GM18499 (cell line): Measurements from ENCODE around the gene KIAA0930.
"Not testable (repeated sequence)": the region's sequence is repeated elsewhere in the genome, so short reads cannot be mapped to it uniquely, and the experiment has no call there.

ENCODE experiments used
- ATAC-seq: cut with Tn5 transposase; IDR thresholded peaks from one replicate; pipeline ENCODE4 v1.9.1; 2021; ENCODE audit warnings: moderate number of reproducible peaks; ENCODE audit not compliant: insufficient read depth, unreplicated experiment

KIAA0930 gene

DNA sequence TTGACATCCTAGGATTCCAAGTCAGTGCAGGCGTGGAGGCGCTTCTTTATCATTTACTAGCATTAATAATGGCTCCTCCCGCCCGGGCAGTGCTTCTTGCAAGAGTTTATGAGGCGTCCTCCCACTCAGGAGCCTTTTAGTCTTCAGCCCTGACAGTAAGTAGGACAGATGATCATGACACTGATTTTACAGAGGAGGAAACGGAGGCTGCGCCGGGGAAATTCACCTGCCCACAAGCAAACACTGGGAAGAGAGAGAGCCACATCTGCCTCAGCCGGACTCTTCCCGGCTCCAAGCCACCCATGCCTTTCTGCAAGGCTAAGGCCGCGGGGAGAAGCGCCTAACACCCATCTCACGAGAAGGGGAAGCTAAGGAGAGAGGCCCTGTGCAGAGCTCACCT is 35.9 kb downstream of the KIAA0930 start:
- ATAC-seq: no peak

DNA sequence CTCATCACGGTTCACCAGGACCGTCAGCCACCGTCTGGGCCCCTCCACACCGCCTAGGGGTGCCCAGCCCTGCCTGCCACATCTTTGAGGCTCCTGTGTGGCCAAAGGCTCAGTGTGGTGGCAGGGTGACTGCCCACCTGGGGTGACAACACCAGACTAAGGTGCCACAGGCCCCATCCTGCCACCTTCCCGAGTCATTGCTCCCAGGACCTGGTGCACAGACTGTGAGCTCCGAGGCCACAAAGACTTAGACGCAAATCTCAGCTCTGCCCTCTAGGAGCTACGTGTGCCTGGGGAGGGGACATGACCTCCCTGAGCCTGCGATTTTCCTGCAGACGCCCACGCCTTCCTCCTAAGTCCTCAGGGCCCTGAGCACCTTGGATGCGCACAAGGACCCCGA is 36.5 kb downstream of the KIAA0930 start:
- ATAC-seq: no peak

DNA sequence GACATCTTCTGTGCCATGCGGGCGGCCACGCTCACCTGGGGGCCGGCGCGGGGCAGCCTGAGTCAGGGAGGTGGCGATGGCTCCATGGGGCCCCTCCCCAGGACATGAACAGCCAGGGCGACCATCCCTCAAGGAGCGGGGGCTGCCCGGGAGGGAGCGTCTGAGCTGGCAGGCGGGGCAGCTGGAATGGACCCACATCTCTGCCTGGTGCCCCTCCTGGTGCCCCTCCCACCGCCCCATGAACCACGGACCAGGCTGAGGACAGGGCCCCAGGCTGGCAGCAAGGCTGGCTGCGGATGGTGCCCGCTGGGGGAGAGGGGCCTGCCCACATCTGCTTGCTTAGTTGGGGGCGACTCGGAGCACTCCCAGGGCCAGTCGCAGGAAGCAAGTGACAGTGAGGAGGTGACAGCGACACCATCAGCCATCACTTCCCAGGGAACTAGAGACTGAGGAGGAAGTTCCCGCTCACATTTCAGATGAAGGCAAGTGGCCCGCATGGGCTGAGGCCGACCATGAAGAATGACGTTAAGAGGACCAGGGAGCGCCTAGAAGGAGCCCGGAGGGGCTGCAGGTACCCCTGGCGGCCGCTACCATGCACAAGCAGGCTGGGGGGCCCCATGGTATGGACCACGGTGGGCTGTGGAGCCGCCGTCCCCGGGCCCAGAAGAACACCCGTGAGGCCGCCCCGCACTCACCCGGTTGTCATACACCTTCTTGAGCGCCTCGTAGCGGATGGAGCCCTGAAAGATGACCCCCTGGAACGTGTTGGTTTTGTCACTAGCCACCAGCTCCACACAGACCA is 37.3 kb downstream of the KIAA0930 start:
- ATAC-seq: no peak

DNA sequence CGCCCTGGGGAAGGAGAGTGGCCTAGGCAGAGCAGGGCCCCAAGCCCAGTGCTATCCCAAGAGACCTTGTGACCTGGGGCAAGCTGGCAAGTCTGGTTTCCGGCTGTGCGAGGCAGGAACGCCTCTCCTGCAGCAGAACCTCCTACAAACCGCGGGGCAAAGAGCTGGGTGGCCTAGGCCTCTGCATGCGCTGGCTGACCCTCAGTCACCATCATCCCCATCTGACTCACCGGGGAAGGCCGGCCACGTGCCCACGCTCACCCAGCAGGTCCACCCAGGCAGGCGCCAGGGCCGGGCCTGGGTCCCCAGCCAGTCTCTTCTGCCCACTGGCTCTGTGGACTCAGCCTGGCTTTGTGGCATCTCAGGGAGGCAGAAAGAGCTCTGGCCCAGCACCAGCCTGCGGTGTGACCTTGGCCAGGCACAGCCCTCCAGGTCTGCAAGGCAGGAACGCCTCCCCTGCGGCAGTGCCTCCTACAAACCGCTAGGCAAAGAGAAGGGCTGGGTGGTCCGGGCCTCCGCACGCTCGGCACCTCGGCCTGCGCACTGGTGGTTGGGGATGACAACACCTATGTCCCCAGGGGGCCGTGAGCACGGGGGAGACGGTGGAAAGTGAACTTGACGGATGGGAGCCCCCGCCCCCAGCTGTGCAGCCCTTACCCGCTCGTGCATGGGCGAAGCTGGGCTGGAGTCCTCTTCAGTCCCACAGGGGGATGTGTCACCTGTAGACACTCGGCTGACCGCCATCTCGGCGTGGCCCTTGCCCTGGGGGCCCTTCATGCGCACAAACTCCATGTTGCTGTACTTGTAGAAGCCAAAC is 38.2 kb downstream of the KIAA0930 start:
- ATAC-seq: no peak

DNA sequence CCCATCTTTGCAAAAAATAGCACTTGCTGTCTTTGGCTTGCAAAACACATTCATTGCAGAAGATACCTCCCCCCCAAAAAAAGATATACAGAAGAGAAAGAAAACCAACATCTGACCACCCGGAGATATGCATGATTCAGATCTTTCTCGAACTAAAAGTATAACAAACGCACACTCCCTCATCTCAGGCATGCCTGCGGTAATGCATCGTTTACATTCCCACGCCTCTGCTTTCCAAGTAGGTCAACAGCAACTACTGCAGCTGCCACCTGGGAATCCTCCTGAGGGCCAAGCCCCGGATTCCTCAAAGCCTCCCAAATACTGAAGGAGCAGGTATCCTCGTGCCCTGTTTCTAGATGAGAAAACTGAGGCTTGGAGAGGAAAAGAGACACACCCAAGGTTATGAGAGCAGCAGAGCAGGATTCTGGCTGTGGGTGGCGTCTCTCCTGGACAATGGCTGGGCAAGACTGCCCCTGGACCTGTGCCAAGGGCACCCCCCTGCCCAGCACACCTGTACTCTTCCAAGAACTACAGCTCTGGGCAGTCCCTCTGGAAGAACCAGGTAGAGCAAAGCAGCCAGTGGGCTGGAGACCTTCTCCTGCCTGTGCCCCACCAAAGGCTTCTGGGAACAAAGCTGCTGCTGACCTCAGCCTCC is 38.9 kb downstream of the KIAA0930 start:
- no peak for ATAC-seq

DNA sequence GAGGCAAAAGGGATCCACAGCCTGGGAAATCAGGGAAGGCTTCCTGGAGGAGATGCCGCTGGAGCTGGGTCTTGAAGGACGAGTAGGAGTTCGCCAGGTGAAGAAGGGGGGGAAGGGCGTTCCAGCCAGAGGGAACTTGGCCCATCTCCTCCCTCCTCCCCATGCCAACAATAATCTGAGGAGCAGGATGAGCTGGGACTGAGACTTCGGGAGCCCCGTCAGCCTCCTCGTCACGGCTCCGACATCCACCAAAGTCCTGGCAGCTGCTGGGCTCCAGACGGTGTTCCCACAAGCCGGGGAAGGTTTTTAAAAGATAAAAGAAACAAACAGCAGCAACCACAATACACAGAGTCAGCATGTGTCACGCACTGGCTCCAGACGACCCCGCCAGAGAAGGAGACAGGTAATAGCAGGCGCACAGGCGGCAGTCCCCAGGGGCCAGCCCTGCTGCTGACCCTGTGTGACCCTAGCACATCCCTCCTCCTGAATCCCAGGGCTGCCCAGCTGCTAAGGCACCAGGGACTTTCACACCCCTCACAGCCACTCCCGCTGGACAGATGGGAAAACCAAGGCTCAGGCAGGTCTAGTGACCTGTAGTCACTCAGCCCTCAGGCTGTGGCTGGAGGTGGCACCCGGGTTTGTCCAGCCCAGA is 39.7 kb downstream of the KIAA0930 start:
- no peak for ATAC-seq

DNA sequence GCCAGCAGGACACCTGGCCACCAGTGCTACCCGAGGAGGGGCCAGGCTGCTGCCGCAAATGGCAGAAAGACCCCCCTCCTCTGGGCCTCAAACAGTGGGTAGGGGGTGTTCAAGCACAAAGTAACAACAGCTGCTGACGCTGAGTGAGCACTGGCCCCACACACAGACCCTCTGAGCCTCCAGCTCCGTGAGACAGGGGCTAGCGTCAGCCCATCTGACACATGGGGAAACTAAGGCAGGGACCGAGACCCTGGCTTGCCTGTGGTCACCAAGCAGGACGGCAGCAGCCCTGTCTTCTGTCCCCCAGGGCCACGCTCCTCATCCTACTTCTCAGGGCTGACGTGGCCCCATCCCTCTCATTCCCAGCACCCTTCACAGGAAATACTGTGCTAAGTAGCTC is 40.5 kb downstream of the KIAA0930 start:
- ATAC-seq: no peak

DNA sequence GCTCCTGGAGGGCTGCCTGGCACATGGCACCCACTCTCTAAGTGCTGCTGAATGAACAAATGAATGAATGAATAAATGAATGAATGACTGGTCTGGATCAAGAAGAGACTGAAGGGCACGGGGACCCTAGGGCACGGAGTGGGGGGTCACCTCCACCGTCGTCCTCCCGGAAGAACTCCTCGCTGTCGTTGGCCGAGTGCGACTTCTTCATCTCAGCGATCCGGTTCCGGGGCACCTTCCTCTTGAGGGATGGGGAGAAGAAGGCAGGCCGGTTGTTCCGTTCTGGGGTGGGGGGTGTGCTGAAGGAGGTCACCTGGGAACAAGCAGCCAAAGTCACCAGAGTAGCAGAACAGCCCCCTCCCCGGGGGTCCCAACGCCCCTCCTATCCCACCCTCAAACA is 41.0 kb downstream of the KIAA0930 start:
- no peak for ATAC-seq

DNA sequence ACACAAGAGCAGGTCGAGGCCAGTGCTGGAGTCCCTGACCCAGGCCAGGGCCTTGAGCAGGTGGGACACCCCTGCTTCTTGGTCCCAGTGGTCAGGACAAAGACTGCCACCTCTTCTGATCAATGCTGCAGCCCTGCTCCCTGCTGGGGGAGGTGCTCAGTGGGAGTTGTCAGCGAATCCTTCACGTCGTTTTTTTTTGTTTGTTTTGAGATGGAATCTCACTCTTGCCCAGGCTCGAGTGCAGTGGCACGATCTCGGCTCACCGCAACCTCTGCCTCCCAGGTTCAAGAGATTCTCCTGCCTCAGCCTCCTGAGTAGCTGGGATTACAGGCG is 42.3 kb downstream of the KIAA0930 start:
- ATAC-seq: no peak

DNA sequence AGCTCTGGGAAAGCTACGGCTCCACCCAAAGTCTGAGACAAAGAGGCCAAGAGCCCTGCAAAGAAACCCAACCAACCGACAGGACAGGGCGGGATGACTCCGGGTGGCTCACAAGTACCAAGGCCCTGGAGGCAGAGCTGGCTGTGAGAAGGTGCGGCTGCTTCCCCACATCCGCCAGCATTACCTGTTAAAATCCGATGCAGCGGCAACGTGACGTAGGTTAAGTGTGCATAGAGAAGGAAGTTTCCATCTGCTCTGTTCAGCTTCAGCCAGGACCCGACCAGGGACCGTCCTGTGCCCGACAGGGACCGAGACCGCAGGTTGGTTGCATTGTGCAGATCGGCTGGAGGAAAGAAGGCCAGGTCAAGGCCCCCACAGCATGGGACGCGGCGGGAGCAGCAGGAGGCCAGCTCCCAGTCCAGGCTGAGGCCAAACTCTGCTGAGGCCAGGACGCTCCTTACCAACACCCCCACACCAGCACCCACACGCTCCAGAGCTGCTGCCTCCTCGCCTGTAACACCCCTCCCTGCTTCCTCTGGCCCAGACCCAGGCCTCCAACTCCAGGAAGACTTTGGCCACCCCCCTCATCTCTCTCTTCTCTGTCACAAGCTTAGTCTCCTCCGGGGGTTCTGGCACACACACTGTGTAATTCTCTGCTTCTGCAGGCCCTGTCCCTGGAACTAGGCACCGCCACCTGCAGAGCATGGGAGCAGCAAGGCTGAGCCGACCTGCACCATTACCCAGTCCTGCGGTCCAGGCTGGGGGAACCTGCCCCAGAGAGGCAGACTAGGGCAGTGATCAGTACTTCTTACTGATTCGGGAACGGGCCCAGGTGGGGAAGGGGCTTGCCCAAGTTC is 42.9 kb downstream of the KIAA0930 start:
- no peak for ATAC-seq

DNA sequence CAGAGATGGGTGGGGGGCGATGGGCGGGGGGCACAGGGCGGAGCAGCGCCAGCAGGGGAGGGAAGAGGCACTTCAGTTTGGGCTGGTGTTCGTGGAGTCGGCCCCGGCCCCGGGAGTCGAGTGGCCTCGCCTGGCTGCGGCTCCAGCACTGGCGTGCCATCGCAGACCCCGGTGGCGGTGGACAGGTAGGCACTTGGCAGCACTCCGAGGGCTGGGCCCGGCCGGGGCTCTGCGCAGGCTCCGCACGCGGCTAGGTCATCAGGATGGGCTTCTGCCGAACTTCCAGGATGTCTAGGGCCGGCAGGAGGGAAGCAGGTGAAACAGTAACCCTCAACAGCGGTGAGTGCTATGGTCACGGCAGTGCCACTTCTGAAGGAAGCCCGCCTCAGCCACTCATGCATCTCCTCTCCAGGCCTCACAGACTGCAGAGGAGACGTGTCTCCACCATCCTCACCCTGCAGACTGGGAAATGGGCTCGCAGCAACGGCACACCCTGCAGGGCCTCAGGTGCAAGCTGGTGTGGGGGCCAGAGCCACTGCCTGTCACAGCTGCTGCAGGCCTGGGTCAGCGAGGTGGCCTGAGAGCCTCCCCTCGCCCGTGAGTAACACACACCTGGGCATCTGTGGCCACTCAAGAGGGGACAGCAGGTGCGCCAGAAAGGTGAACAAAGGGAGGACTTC is 43.6 kb downstream of the KIAA0930 start:
- no peak for ATAC-seq

DNA sequence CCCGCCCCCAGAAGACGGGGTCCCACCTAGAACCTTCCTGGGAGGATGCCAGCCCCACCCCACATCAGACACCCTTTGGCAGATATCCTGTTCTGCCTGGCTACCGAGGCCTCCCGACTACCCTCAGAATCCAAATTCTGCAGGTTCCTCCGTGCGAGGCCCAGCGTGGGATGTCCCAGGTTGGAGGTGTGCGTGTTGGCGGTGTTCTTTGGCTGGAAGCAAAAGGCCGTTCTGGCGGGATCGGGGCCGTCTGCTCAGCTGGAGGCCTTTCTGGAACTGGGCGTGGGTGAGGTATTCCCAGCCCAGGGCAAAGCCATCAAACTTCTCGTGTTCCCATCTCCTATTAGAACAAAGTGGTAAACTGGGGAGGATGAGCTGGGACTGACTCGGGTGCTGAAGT is 44.4 kb downstream of the KIAA0930 start:
- ATAC-seq: no peak

DNA sequence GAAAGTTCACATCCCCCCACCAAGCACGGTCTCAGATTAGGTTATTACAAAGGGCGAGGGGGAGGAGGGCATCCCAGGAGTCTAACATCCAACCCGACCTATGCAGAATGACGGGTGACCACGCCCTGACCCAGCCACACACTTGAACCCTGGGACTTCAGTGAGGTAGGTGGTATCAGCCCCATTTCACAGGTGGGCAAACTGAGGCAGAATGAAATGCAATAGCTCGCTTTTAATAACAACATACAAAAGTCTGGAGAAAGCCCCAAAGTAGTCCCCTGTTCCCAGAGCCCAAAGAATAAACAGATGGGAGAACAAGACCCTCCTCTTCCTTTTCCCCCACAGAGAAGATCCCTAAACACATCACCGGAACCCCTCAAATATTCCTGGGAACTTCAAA is 45.1 kb downstream of the KIAA0930 start:
- no peak for ATAC-seq

DNA sequence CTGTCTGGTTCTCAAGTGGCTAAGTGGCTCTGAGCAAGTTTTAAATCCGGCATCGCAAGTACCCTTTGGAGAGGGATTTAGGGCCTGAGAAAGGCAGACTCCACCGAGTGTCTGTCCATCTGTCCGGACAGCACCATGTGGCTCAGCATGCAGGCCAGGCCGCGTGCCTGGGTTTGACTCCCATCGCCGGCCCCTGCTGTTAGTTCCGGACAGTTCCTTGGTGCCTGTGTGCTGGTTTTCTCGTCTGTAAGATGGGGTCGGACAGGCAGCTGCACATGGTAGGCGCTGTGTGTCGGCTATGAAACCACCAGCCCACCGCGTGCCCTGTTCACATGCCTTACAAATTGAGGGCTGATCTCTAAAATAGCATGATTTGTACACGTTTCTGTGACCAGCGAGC is 46.0 kb downstream of the KIAA0930 start:
- ATAC-seq: no peak

DNA sequence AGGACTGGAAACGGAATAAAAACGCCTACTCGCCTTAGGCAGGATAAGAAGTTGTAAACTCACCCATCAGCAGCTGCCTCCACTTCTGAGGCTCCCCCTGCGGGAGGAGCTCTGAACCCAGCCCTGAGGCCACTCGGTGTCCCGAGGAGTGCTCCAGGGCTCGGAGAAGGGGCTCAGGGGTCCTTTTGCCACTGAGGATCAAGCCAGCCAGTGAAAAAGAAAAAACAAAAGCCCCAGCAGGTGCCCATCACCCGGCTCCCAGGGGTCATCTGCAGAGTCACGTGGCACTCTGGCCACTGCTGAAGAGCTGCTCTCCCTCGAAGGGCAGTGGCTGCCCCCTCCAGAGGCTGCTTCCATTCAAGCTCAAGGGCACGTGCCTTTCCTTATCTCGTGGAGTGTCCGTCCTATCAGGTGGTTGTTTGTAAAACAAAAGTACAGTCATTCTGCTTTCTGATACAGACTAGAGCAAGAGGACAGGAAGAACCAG is 48.0 kb downstream of the KIAA0930 start:
- no peak for ATAC-seq

DNA sequence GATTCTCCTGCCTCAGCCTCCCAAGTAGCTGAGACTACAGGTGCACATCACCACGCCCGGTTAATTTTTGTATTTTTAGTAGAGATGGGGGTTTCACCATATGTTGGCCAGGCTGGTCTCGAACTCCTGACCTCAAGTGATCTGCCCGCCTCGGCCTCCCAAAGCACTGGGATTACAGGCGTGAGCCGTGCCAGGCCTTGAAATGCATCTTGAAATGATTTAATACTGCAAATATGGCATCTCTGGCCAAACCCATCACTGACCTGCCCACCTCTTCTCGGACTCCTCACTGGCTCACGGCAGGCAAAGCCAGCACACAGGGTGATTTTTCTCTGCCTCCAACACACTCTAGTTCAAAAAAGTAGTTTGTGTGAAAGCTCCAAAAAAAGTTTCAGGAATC is 48.9 kb downstream of the KIAA0930 start:
- ATAC-seq: not testable (repeated sequence)

DNA sequence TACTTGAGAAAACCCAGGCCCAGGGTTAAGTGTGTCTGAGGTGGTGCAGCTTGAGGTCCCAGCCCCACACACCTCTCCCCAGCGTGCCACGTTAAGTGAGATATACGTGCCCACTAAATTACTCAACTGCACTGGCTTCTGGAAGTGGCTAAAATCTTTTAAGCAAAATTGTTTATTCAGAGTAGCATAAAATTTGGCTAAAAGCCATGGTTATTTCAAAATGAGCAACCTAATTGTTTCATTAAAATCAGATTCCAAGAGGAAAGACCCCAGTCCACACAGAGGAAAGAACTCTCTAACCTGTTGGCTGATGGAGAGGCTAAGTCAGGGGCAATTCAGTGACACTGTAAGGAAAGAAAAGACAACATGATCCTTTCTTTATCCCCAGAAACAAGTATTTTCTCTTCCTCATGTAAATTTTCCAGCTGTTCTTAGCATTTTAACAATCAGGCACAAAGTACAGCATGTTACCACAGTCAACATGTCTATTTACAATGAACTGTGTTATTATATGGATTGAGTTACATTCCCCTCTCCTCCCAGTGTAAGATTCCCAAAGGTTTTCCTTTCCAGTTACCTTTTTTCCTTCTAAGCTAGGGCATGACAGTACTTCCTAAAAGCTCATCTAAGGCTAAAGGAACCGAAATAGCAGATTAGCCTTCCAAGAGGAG is 50.4 kb downstream of the KIAA0930 start:
- ATAC-seq: no peak

DNA sequence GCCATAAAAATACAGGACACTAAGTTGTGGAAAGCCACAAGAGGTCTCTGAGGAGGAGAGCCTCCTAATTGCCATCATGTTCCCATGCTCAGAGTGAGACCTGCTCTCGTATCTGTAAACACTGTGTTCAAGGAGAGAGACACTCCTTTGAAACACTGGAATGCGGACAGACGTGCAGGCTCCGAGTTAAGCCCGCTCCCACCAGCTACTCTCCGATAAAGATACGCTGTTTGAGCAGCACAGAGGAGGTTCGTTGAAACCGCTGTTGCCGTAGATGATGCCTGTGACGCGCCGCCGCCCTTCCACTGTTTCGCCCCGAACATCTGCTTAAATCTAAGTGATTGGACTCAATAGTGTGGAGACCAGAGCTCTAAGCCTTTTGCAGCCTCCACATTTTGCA is 51.9 kb downstream of the KIAA0930 start:
- no peak for ATAC-seq

DNA sequence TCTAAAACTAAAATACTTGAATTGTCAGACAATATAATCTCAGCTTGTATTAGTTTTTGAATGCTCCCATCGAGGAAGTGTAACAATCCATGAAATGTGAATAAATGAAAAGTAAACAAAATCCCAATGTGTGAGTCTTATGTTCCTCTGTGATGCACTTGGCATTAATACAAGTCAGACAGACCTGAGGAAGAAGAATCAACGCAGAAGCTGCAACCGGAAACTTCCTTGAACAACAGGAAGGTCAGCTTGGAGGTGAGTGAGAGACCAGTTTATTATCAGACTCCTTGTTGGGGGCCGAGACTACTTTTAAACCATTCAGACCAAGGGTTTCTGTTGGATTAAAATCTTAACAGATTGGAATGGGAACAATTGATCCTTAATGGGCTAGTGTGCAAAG is 52.8 kb downstream of the KIAA0930 start:
- no peak for ATAC-seq
